Measurements from ENCODE around the gene ARIH2. TPM values are rescaled to one million over a fixed set of nuclear protein-coding genes. Genes with fewer than 3 reads are reported as not detected.

Gene ARIH2
- total RNA-seq (100 to 1,000 TPM; 117 to 123 TPM), polyA plus RNA-seq (126 TPM)

DNA sequence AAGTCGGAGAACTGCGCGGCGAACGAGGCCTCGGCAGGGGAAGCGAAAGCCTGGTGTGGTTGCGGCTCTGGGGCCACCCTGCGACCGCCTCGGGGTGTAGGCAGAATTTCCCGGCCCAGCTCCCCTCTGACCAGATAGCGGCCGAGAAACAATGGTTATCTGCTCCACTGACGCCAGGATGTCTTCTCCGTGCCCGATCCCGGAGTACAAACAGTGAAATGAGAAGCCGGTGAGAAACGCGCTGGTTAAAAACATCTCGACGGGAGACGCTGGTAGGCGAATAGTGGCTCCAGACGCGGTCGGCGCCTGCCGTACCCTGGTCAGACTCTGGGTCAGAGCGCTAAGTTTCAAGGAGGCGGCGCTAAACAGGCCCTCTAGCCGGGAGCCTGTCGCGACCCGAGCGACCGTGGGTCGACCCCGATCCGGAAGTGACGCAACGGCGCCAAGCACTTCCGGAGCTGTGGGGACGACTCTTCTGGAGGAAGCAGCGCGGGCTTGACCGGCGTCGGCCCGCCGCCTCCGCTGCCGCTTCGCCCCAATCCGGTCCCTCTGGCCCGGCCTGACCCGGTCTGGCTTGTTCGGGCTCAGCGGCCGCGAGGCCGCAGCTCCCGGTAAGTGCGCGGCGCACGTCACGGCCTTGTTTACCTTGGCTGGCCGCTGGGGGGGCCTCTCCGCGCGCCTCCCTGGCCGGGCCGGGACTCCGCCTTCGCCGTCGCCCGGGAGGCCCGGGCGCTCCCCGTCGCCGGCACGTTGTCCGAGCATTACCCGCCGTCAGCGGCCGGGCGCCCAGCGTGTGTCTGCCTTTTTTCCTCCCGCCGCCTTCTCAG lies at the start of gene ARIH2:
Gene ARIH2 (plus strand): TSS at position 455 of the 827 bp plus-strand sequence. CDS start 8,717 bp downstream, outside the sequence.
- H3K4me1 Mint-ChIP-seq = peaks cover 23 to 41% (median 29%) of the 10 kb centered on the region in 3 donors
- no peaks in the 10 kb centered on the region for H3K9me3 Mint-ChIP-seq
- Histone ChIP-seq H3K9me3 (ENCODE audit: low read length) (no peaks in the 10 kb centered on the region), H3K4me3 (ENCODE audit: low read length) (peak within 1 kb of the TSS; percentile 91), H3K4me1 (ENCODE audit: insufficient read depth, low read length) (peaks cover 26% of the 10 kb centered on the region), H3K27me3 (ENCODE audit: insufficient read depth, low read length, poor library complexity, severe bottlenecking) (no peaks in the 10 kb centered on the region), H3K36me3 (ENCODE audit: insufficient read depth, low read length) (no peaks in the 10 kb centered on the region), H3K27ac (ENCODE audit: low read depth, low read length) (peak within 1 kb of the TSS; percentile 98)
- H3K27me3 Mint-ChIP-seq = no peaks in the 10 kb centered on the region
- peaks cover 0 to 28% (median 7%) of the 10 kb centered on the region in 3 donors for H3K36me3 Mint-ChIP-seq
- CTCF ChIA-PET = interaction anchor here (0.6 to 4.0 kb wide), 14 partner anchors 10 to 483 kb away, joined by 3 to 22 read pairs (median 3); partner anchors contain the start of genes IP6K2, QRICH1, SLC25A20 and WDR6
- peak within 1 kb of the TSS; percentile 98 to 100 (median 99) for H3K27ac Mint-ChIP-seq
- DNase-seq = peak; percentile 82 to 92 (median 87)
- POLR2A ChIA-PET = interaction anchor here (0.5 to 2.8 kb wide), 7 partner anchors 17 to 1174 kb away, joined by 4 to 27 read pairs (median 5); partner anchors contain the start of genes PRKAR2A, SLC25A20 and WDR6
- H3K4me3 Mint-ChIP-seq = peak within 1 kb of the TSS; percentile 93 to 99 (median 98)

DNA sequence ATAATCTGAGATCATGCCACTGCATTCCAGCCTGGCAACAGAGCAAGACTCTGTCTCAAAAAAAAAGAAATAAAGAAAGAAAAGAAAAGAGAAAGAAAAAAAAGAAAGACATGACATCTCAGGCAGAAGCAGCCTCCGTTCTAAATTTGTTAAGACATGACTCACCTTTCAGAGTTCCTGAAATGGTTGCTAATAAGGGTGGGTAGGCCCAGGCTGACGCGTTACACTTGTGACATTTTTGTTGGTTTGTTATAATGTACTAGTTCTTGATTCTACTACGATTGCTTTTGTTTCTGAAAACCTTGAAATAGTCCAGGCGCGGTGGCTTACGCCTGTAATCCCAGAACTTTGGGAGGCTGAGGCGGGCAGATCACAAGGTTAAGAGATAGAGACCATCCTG lies 41.0 kb upstream of the ARIH2 start:
- H3K4me3 Mint-ChIP-seq = no peak overlapping the region
- H3K4me3 ChIP-seq (ENCODE audit: low read length) = no peak overlapping the region
- no peaks in the 10 kb centered on the region for H3K4me1 ChIP-seq (ENCODE audit: insufficient read depth, low read length)
- no peaks in the 10 kb centered on the region for H3K27me3 Mint-ChIP-seq
- no peak for DNase-seq
- H3K27me3 ChIP-seq (ENCODE audit: insufficient read depth, low read length, poor library complexity, severe bottlenecking) = no peaks in the 10 kb centered on the region
- H3K36me3 ChIP-seq (ENCODE audit: insufficient read depth, low read length) = no peaks in the 10 kb centered on the region
- ChIA-PET POLR2A (no interaction called here), CTCF (interaction anchor here (0.7 kb wide), 1 partner anchor 137 kb away, joined by 3 read pairs; no protein-coding TSS in a partner anchor)
- H3K9me3 Mint-ChIP-seq = no peaks in the 10 kb centered on the region
- no peaks in the 10 kb centered on the region for H3K9me3 ChIP-seq (ENCODE audit: low read length)
- H3K4me1 Mint-ChIP-seq = peaks cover 0 to 11% (median 4%) of the 10 kb centered on the region in 3 donors
- H3K27ac Mint-ChIP-seq = peak overlapping the region in 1 of 8 donors; percentile 93
- H3K36me3 Mint-ChIP-seq = peaks cover 0 to 50% (median 4%) of the 10 kb centered on the region in 3 donors
- H3K27ac ChIP-seq (ENCODE audit: low read depth, low read length) = no peak overlapping the region

GRCh38 chr3:48879307-48879993 lies 39.2 kb upstream of the ARIH2 start:
- peak overlapping the region in 4 of 8 donors; percentile 3 to 54 (median 30) for H3K27ac Mint-ChIP-seq
- H3K27me3 ChIP-seq (ENCODE audit: insufficient read depth, low read length, poor library complexity, severe bottlenecking) = no peaks in the 10 kb centered on the region
- no peak overlapping the region for H3K4me3 ChIP-seq (ENCODE audit: low read length)
- no peak for DNase-seq
- POLR2A ChIA-PET = no interaction called here
- CTCF ChIA-PET = no interaction called here
- no peaks in the 10 kb centered on the region for H3K27me3 Mint-ChIP-seq
- H3K27ac ChIP-seq (ENCODE audit: low read depth, low read length) = no peak overlapping the region
- no peak overlapping the region for H3K4me3 Mint-ChIP-seq
- H3K9me3 Mint-ChIP-seq = no peaks in the 10 kb centered on the region
- no peaks in the 10 kb centered on the region for H3K36me3 ChIP-seq (ENCODE audit: insufficient read depth, low read length)
- peaks cover 0 to 56% (median 7%) of the 10 kb centered on the region in 3 donors for H3K36me3 Mint-ChIP-seq
- H3K4me1 ChIP-seq (ENCODE audit: insufficient read depth, low read length) = no peaks in the 10 kb centered on the region
- peaks cover 0 to 11% (median 4%) of the 10 kb centered on the region in 3 donors for H3K4me1 Mint-ChIP-seq
- H3K9me3 ChIP-seq (ENCODE audit: low read length) = no peaks in the 10 kb centered on the region

DNA sequence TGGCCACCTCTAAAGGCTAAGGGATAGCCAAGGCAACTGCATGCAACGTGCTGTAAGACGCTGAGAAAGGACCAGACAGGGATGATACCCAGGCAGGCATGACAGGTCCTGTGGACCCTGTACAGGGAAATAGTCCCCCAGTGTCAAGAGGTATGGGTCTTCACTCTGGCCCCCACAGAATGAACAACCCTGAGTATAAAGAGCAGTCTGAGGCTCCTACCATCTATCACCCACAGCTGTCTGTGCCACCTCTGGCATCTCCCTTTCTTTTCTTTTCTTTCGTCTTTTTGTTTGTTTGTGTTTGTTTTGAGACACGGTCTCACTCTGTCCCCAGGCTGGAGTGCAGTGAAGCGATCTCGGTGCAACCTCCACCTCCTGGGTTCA lies 38.7 kb upstream of the ARIH2 start:
- Mint-ChIP-seq H3K27ac (peak overlapping the region in 2 of 8 donors; percentile 20 to 71), H3K36me3 (peaks cover 1 to 60% (median 10%) of the 10 kb centered on the region in 3 donors), H3K9me3 (no peaks in the 10 kb centered on the region), H3K4me1 (peaks cover 1 to 14% (median 7%) of the 10 kb centered on the region in 3 donors), H3K27me3 (no peaks in the 10 kb centered on the region), H3K4me3 (no peak overlapping the region)
- Histone ChIP-seq H3K36me3 (ENCODE audit: insufficient read depth, low read length) (no peaks in the 10 kb centered on the region), H3K4me3 (ENCODE audit: low read length) (no peak overlapping the region), H3K4me1 (ENCODE audit: insufficient read depth, low read length) (no peaks in the 10 kb centered on the region), H3K27ac (ENCODE audit: low read depth, low read length) (no peak overlapping the region), H3K9me3 (ENCODE audit: low read length) (no peaks in the 10 kb centered on the region), H3K27me3 (ENCODE audit: insufficient read depth, low read length, poor library complexity, severe bottlenecking) (no peaks in the 10 kb centered on the region)
- no peak for DNase-seq
- POLR2A ChIA-PET = no interaction called here
- CTCF ChIA-PET = no interaction called here

GRCh38 chr3:48881006-48881405 lies 37.6 kb upstream of the ARIH2 start:
- POLR2A ChIA-PET = no interaction called here
- DNase-seq = no peak
- no peaks in the 10 kb centered on the region for H3K9me3 Mint-ChIP-seq
- no peak overlapping the region for H3K4me3 Mint-ChIP-seq
- H3K27ac ChIP-seq (ENCODE audit: low read depth, low read length) = no peak overlapping the region
- H3K4me3 ChIP-seq (ENCODE audit: low read length) = no peak overlapping the region
- CTCF ChIA-PET = interaction anchor here (1.0 kb wide), 2 partner anchors 149 to 195 kb away, joined by 3 read pairs; no protein-coding TSS in a partner anchor
- H3K36me3 Mint-ChIP-seq = peaks cover 4 to 68% (median 12%) of the 10 kb centered on the region in 3 donors
- peaks cover 10 to 23% (median 11%) of the 10 kb centered on the region in 3 donors for H3K4me1 Mint-ChIP-seq
- no peaks in the 10 kb centered on the region for H3K36me3 ChIP-seq (ENCODE audit: insufficient read depth, low read length)
- H3K27me3 ChIP-seq (ENCODE audit: insufficient read depth, low read length, poor library complexity, severe bottlenecking) = no peaks in the 10 kb centered on the region
- H3K27ac Mint-ChIP-seq = peak overlapping the region in 5 of 8 donors; percentile 13 to 68 (median 21)
- no peaks in the 10 kb centered on the region for H3K27me3 Mint-ChIP-seq
- H3K9me3 ChIP-seq (ENCODE audit: low read length) = no peaks in the 10 kb centered on the region
- H3K4me1 ChIP-seq (ENCODE audit: insufficient read depth, low read length) = no peaks in the 10 kb centered on the region

DNA sequence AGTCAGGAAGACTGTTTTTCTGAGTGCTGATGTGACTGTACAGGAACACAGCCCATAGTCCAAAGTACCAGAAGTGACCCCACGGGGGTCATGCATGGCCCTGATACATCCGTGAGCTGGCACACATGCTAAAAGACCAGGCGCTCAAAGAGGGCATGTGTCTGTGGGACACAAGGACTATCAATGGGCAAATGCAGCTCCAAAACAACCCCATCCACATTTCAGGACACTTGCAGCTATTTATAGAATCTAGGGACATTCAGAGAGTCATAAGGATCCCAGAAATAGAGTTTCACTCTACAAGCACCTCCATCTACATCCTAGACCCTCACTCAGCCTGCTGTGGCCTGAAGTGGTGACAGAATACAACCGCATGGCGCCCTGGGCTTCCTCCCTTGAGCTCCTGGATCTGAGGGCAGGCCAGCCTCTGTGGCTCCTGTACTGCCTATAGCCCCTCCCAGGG lies 37.0 kb upstream of the ARIH2 start:
- H3K27ac ChIP-seq (ENCODE audit: low read depth, low read length) = no peak overlapping the region
- H3K4me1 ChIP-seq (ENCODE audit: insufficient read depth, low read length) = no peaks in the 10 kb centered on the region
- H3K4me3 ChIP-seq (ENCODE audit: low read length) = no peak overlapping the region
- Mint-ChIP-seq H3K27me3 (no peaks in the 10 kb centered on the region), H3K36me3 (peaks cover 4 to 67% (median 12%) of the 10 kb centered on the region in 3 donors), H3K27ac (peak overlapping the region in 2 of 8 donors; percentile 47 to 50), H3K9me3 (no peaks in the 10 kb centered on the region), H3K4me1 (peaks cover 10 to 25% (median 12%) of the 10 kb centered on the region in 3 donors), H3K4me3 (no peak overlapping the region)
- no peaks in the 10 kb centered on the region for H3K9me3 ChIP-seq (ENCODE audit: low read length)
- no peaks in the 10 kb centered on the region for H3K27me3 ChIP-seq (ENCODE audit: insufficient read depth, low read length, poor library complexity, severe bottlenecking)
- DNase-seq = no peak
- POLR2A ChIA-PET = no interaction called here
- H3K36me3 ChIP-seq (ENCODE audit: insufficient read depth, low read length) = no peaks in the 10 kb centered on the region
- CTCF ChIA-PET = interaction anchor here (1.0 kb wide), 1 partner anchor 195 kb away, joined by 3 read pairs; no protein-coding TSS in a partner anchor

- H3K27ac Mint-ChIP-seq = peak overlapping the region in 1 of 8 donors; percentile 38
- Histone ChIP-seq H3K36me3 (ENCODE audit: insufficient read depth, low read length) (no peaks in the 10 kb centered on the region), H3K4me1 (ENCODE audit: insufficient read depth, low read length) (no peaks in the 10 kb centered on the region), H3K4me3 (ENCODE audit: low read length) (no peak overlapping the region), H3K27me3 (ENCODE audit: insufficient read depth, low read length, poor library complexity, severe bottlenecking) (no peaks in the 10 kb centered on the region), H3K9me3 (ENCODE audit: low read length) (no peaks in the 10 kb centered on the region), H3K27ac (ENCODE audit: low read depth, low read length) (no peak overlapping the region)
- ChIA-PET POLR2A (no interaction called here), CTCF (no interaction called here)
- H3K4me3 Mint-ChIP-seq = no peak overlapping the region
- peaks cover 4 to 62% (median 14%) of the 10 kb centered on the region in 3 donors for H3K36me3 Mint-ChIP-seq
- no peak for DNase-seq
- no peaks in the 10 kb centered on the region for H3K9me3 Mint-ChIP-seq
- no peaks in the 10 kb centered on the region for H3K27me3 Mint-ChIP-seq
- H3K4me1 Mint-ChIP-seq = peaks cover 17 to 30% (median 22%) of the 10 kb centered on the region in 3 donors
These were observed 32.9 kb upstream of the ARIH2 start for GRCh38 chr3:48885753-48886152.
